Mesangial cell (primary cell): Measurements from ENCODE around the gene BTRC. TPM values are rescaled to one million over a fixed set of nuclear protein-coding genes. Genes with fewer than 3 reads are reported as not detected.

Source experiments
- total RNA-seq: library from RNA; depleted of rRNA; stranded (reverse); fragments of >200 nt; gene quantifications from 2 replicates; pipeline ENCODE4 v1.2.3, GENCODE V29; 2015

The BTRC gene
- total RNA-seq = 7.0 and 8.3 TPM in 2 replicates

DNA sequence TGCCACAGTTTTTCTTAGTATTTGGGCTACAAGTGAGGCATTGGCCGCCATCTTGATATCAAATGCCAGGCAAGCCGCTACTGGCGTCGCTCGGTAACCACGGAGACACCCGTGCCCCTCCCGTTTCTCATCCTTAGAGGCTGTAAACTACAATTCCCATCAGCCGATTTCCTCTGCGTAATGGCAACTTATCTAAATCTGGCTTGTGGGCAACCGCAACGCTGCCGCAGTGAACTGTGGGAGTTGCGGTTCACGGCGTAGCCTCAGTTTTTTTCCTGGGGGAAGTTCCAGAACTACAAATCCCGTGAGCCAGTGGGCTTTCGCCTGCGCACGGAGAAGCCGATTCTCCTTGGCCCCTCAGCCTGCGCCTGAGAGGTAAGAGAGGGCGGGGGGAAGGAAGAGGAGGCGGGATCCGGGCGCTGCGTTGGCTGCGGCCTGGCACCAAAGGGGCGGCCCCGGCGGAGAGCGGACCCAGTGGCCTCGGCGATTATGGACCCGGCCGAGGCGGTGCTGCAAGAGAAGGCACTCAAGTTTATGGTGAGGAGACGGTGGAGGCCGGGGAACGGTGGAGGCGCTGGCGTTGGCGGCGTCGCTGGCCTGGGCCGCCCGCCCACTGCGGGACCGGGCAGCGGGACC lies at the start of gene BTRC:
Gene BTRC (plus strand): TSS at position 474 of the 636 bp plus-strand sequence. CDS start 16 bp downstream, at position 490.

DNA sequence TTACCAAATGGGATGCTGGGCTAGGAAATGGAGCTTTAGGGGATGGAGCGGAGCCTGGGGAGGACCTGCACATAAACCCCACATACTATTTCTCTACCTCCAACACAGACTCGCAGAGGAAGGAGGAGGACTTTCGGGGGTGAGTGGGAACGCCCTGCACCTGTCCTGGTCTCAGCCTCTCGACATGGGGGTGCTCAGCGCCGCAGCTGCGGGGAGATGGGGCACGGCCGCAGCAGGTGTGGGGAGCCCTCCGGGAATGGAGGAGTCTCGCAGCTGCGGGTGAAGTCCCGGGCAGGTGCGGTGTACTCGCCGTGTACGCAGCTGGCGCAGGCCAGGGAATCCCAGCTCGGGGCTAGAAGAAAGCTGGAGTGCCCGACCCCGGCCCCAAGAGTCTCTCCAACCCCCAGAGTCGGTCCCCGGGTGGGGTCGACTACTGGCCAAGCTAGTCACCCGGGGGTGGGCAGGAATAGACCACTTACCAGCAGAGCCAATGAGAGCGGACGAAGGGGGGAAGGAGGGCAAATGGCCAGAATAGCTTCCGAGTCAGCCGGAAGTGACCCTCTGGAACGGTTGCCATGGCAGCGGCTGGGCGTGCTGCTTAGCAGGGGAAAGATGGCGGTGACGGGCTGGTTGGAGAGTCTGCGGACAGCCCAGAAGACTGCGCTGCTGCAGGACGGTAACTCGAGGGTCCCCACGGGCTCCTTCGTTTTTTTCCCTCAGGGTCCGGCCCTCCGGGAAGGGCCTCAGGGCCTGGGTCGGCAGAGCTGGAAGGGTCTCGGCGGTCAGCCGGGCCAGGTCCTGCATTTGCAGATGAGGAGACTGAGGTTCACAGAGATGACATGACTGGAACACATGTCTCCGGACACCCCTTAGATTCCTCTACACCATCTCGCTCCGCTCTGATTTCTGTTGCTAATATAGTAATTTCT lies 234.0 kb downstream of the BTRC start, which contains the start of the genes DPCD and POLL:
Gene DPCD (plus strand): TSS at position 597 of the 929 bp plus-strand sequence. CDS start 16 bp downstream, at position 613.
Gene POLL (minus strand): TSS at position 533 of the 929 bp plus-strand sequence. CDS start 897 bp downstream, outside the sequence.

Other genes with a start within 250 kb of the BTRC start
- not detected in 2 replicates for gene TLX1, start 222.9 kb upstream of the BTRC start, total RNA-seq
- gene LBX1, start 124.7 kb upstream of the BTRC start, total RNA-seq = not detected in 2 replicates
- gene POLL, start 234.1 kb downstream of the BTRC start, total RNA-seq = 18.4 and 33.8 TPM in 2 replicates
- 27.5 and 33.4 TPM in 2 replicates for gene DPCD, start 234.2 kb downstream of the BTRC start, total RNA-seq